Activated naive CD8-positive, alpha-beta T cell treated with anti-CD3 and anti-CD28 coated beads, Interleukin-2, amount 50 U/mL, for 16 hours (primary cell): Measurements from ENCODE around the gene AEBP2.

ENCODE experiments used
- DNase-seq: peaks from one replicate; pipeline ENCODE4 v3.0.0-alpha.2; 2020; ENCODE audit warnings: low read depth, low spot score

Gene AEBP2

GRCh38 chr12:19506497-19506896 is 67.2 kb downstream of the AEBP2 start:
- DNase-seq: no peak

- no peak for DNase-seq
Measured at GRCh38 chr12:19507823-19508222, 68.5 kb downstream of the AEBP2 start.

GRCh38 chr12:19510461-19510860 is 71.2 kb downstream of the AEBP2 start:
- no peak for DNase-seq

GRCh38 chr12:19515179-19515578 is 75.9 kb downstream of the AEBP2 start:
- DNase-seq: no peak

- no peak for DNase-seq
Measured at GRCh38 chr12:19517583-19517982, 78.3 kb downstream of the AEBP2 start.

- no peak for DNase-seq
Measured at GRCh38 chr12:19518209-19518608, 78.9 kb downstream of the AEBP2 start.

- no peak for DNase-seq
Measured at GRCh38 chr12:19520646-19521415, 81.5 kb downstream of the AEBP2 start.

GRCh38 chr12:19525274-19525673 is 86.0 kb downstream of the AEBP2 start:
- no peak for DNase-seq

GRCh38 chr12:19527866-19528265 is 88.6 kb downstream of the AEBP2 start:
- no peak for DNase-seq

- DNase-seq: no peak
Measured at GRCh38 chr12:19528750-19529149, 89.5 kb downstream of the AEBP2 start.

GRCh38 chr12:19529951-19530636 is 90.8 kb downstream of the AEBP2 start:
- no peak for DNase-seq

- no peak for DNase-seq
Measured at GRCh38 chr12:19530637-19531023, 91.3 kb downstream of the AEBP2 start.

GRCh38 chr12:19533567-19533966 is 94.3 kb downstream of the AEBP2 start:
- no peak for DNase-seq

- no peak for DNase-seq
Measured at GRCh38 chr12:19539071-19539470, 99.8 kb downstream of the AEBP2 start.

GRCh38 chr12:19539836-19540235 is 100.5 kb downstream of the AEBP2 start:
- no peak for DNase-seq

GRCh38 chr12:19542606-19543005 is 103.3 kb downstream of the AEBP2 start:
- DNase-seq: no peak

GRCh38 chr12:19544353-19544752 is 105.1 kb downstream of the AEBP2 start:
- DNase-seq: no peak

GRCh38 chr12:19545301-19545700 is 106.0 kb downstream of the AEBP2 start:
- no peak for DNase-seq

- no peak for DNase-seq
Measured at GRCh38 chr12:19546027-19546426, 106.7 kb downstream of the AEBP2 start.

- DNase-seq: no peak
Measured at GRCh38 chr12:19546611-19547162, 107.4 kb downstream of the AEBP2 start.

- DNase-seq: no peak
Measured at GRCh38 chr12:19547271-19547671, 108.0 kb downstream of the AEBP2 start.

- no peak for DNase-seq
Measured at GRCh38 chr12:19548834-19549233, 109.5 kb downstream of the AEBP2 start.

GRCh38 chr12:19550626-19551025 is 111.3 kb downstream of the AEBP2 start:
- no peak for DNase-seq
